ENCODE data around the gene ROCK1. TPM values are rescaled to one million over a fixed set of nuclear protein-coding genes. Genes with fewer than 3 reads are reported as not detected.
A peak's percentile ranks its signal among the peaks of the same experiment; 100 is the strongest.

The ROCK1 gene
- total and polyA plus RNA-seq, 12 donors, result 6.8 to 55.5 (median 30.4) TPM

GRCh38 chr18:20996418-20996817 lies 115.2 kb downstream of the ROCK1 start:
- no peaks in the 10 kb centered on the region for H3K4me1 ChIP-seq (replicated peaks in 1 of 2)
- WGBS, 4 donors, result 91 to 93% (median 93%) methylated on average over 1 of the region's 1 CpG
- TF ChIP-seq CTCF (IDR thresholded peaks at IDR 0.05) (no peak), POLR2A (IDR thresholded peaks at IDR 0.05) (no peak)
- H3K36me3 ChIP-seq (replicated peaks in 1 of 2), result no peaks in the 10 kb centered on the region
- H3K27me3 ChIP-seq, result no peaks in the 10 kb centered on the region
- intact Hi-C loops (cut with DNase I), result no loop called here
- H3K4me3 ChIP-seq, result no peak overlapping the region
- no peaks in the 10 kb centered on the region for H3K9me3 ChIP-seq (replicated peaks in 1 of 3)
- DNase-seq, result no peak
- no peak overlapping the region for H3K27ac ChIP-seq

GRCh38 chr18:20988726-20989125 lies 122.9 kb downstream of the ROCK1 start:
- Histone ChIP-seq H3K4me3 (no peak overlapping the region), H3K27ac (no peak overlapping the region), H3K4me1 (replicated peaks in 1 of 2) (no peaks in the 10 kb centered on the region), H3K36me3 (replicated peaks in 1 of 2) (peaks cover 0 to 34% of the 10 kb centered on the region in 2 donors), H3K27me3 (no peaks in the 10 kb centered on the region), H3K9me3 (replicated peaks in 1 of 3) (no peaks in the 10 kb centered on the region)
- TF ChIP-seq CTCF (IDR thresholded peaks at IDR 0.05) (no peak), POLR2A (IDR thresholded peaks at IDR 0.05) (no peak)
- intact Hi-C loops (cut with DNase I), result no loop called here
- WGBS, 4 donors, result 89 to 94% (median 90%) methylated on average over 3 of the region's 3 CpGs
- DNase-seq, result no peak

- 94 to 97% (median 96%) methylated on average over 2 of the region's 2 CpGs for WGBS, 4 donors
- DNase-seq, result no peak
- Histone ChIP-seq H3K27ac (no peak overlapping the region), H3K4me1 (replicated peaks in 1 of 2) (no peaks in the 10 kb centered on the region), H3K4me3 (no peak overlapping the region), H3K27me3 (no peaks in the 10 kb centered on the region), H3K9me3 (replicated peaks in 1 of 3) (no peaks in the 10 kb centered on the region), H3K36me3 (replicated peaks in 1 of 2) (peaks cover 0 to 40% of the 10 kb centered on the region in 2 donors)
- intact Hi-C loops (cut with DNase I), result no loop called here
- TF ChIP-seq POLR2A (IDR thresholded peaks at IDR 0.05), result no peak
- TF ChIP-seq CTCF (IDR thresholded peaks at IDR 0.05), result no peak
These were observed 136.5 kb downstream of the ROCK1 start for GRCh38 chr18:20975077-20975476.

- no peak overlapping the region for H3K4me3 ChIP-seq
- TF ChIP-seq CTCF (IDR thresholded peaks at IDR 0.05) (peak; percentile 9 to 55 (median 48)), POLR2A (IDR thresholded peaks at IDR 0.05) (no peak)
- H3K4me1 ChIP-seq (replicated peaks in 1 of 2), result no peaks in the 10 kb centered on the region
- H3K27me3 ChIP-seq, result no peaks in the 10 kb centered on the region
- intact Hi-C loops (cut with DNase I), result no loop called here
- no peak for DNase-seq
- H3K27ac ChIP-seq, result no peak overlapping the region
- H3K9me3 ChIP-seq (replicated peaks in 1 of 3), result no peaks in the 10 kb centered on the region
- peaks cover 0 to 43% of the 10 kb centered on the region in 2 donors for H3K36me3 ChIP-seq (replicated peaks in 1 of 2)
These were observed 139.7 kb downstream of the ROCK1 start for GRCh38 chr18:20971886-20972267.
